ENCODE measurements around the gene FOXD4L5.
"Not testable (repeated sequence)": the region's sequence is repeated elsewhere in the genome, so short reads cannot be mapped to it uniquely, and the experiment has no call there.

DNA sequence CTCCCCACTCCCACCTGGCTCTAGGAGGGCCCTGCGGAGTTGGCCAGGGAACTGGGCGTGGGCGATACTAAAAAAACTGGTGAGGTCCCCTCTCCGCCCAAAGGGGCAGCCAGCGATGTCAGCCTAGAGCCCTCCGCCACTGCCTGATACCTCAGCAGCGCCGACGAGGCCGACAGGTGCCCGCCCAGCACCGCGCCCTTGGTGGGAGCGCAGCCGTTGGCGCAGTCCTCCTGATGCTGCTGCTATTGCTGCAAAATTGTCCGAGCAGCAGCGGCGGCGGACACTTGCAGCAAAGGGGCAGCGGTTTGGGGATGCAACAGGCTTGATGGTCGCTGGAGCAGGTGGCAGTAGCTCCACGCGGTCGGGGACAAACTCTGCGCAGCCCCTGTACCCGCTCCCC, 2.0 kb downstream of the FOXD4L5 start:
- not testable (repeated sequence) for TF ChIP-seq ZNF544, ZNF791 (tag by site-specific recombination; IDR thresholded peaks at IDR 0.05)
- TF ChIP-seq, protein P1, sequence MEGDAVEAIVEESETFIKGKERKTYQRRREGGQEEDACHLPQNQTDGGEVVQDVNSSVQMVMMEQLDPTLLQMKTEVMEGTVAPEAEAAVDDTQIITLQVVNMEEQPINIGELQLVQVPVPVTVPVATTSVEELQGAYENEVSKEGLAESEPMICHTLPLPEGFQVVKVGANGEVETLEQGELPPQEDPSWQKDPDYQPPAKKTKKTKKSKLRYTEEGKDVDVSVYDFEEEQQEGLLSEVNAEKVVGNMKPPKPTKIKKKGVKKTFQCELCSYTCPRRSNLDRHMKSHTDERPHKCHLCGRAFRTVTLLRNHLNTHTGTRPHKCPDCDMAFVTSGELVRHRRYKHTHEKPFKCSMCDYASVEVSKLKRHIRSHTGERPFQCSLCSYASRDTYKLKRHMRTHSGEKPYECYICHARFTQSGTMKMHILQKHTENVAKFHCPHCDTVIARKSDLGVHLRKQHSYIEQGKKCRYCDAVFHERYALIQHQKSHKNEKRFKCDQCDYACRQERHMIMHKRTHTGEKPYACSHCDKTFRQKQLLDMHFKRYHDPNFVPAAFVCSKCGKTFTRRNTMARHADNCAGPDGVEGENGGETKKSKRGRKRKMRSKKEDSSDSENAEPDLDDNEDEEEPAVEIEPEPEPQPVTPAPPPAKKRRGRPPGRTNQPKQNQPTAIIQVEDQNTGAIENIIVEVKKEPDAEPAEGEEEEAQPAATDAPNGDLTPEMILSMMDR (tag by site-specific recombination; IDR thresholded peaks at IDR 0.05), result not testable (repeated sequence)
- TF ChIP-seq, protein P2, sequence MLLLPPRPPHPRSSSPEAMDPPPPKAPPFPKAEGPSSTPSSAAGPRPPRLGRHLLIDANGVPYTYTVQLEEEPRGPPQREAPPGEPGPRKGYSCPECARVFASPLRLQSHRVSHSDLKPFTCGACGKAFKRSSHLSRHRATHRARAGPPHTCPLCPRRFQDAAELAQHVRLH (tag by site-specific recombination; IDR thresholded peaks at IDR 0.05), result not testable (repeated sequence)
